GM18526 (cell line): ENCODE results near the gene HTT.

Source experiments
- POLR2A ChIP-seq: IDR thresholded peaks from 3 replicates; pipeline ENCODE4 v1.6.1; 2011; ENCODE audit not compliant: insufficient read length; ENCODE audit errors: extremely low read depth

Gene HTT

GRCh38 chr4:3091464-3091863 is 17.0 kb downstream of the HTT start:
- no peak for TF ChIP-seq POLR2A

GRCh38 chr4:3096202-3096601 is 21.7 kb downstream of the HTT start:
- TF ChIP-seq POLR2A: no peak

GRCh38 chr4:3098346-3098745 is 23.9 kb downstream of the HTT start:
- TF ChIP-seq POLR2A: no peak

- TF ChIP-seq POLR2A: no peak
These were observed 32.1 kb downstream of the HTT start for GRCh38 chr4:3106339-3107186.

GRCh38 chr4:3107271-3107670 is 32.8 kb downstream of the HTT start:
- TF ChIP-seq POLR2A: no peak

- TF ChIP-seq POLR2A: no peak
These were observed 33.2 kb downstream of the HTT start for GRCh38 chr4:3107691-3108121.

- no peak for TF ChIP-seq POLR2A
These were observed 33.7 kb downstream of the HTT start for GRCh38 chr4:3108211-3108610.

GRCh38 chr4:3111461-3111860 is 37.0 kb downstream of the HTT start:
- no peak for TF ChIP-seq POLR2A

- TF ChIP-seq POLR2A: no peak
These were observed 37.7 kb downstream of the HTT start for GRCh38 chr4:3112201-3112600.

GRCh38 chr4:3112609-3113469 is 38.4 kb downstream of the HTT start:
- no peak for TF ChIP-seq POLR2A

GRCh38 chr4:3114377-3114776 is 39.9 kb downstream of the HTT start:
- no peak for TF ChIP-seq POLR2A

GRCh38 chr4:3115637-3116270 is 41.3 kb downstream of the HTT start:
- TF ChIP-seq POLR2A: no peak

- no peak for TF ChIP-seq POLR2A
These were observed 42.5 kb downstream of the HTT start for GRCh38 chr4:3116955-3117354.

GRCh38 chr4:3118312-3118711 is 43.8 kb downstream of the HTT start:
- no peak for TF ChIP-seq POLR2A

- TF ChIP-seq POLR2A: no peak
These were observed 45.0 kb downstream of the HTT start for GRCh38 chr4:3119464-3119863.

- no peak for TF ChIP-seq POLR2A
These were observed 46.6 kb downstream of the HTT start for GRCh38 chr4:3121110-3121509.
